ENCODE data around the gene NET1. TPM values are rescaled to one million over a fixed set of nuclear protein-coding genes. Genes with fewer than 3 reads are reported as not detected.
"Not testable (repeated sequence)": the region's sequence is repeated elsewhere in the genome, so short reads cannot be mapped to it uniquely, and the experiment has no call there.

The NET1 gene
- polyA plus RNA-seq, 2 of the 4 experiments (the other 2 are of a cell fraction), result 42.9 to 132 TPM

- WGBS (ENCODE audit: missing lambda C conversion rate), result 47% methylated on average over 4 of the region's 4 CpGs
- H3K9me3 ChIP-seq; ATAC-seq; CTCF ChIA-PET; H3K4me2 ChIP-seq; DNase-seq (ENCODE audit: low read depth in 1 of 2, low spot score in 1 of 2); H3K4me1 ChIP-seq; POLR2A ChIA-PET; FAIRE-seq; H3K4me3 ChIP-seq; TF ChIP-seq FOSL2 (IDR thresholded peaks at IDR 0.05): not testable (repeated sequence)
- 0 out of 2 replicates have a peak, but pooled peaks have one; percentile 5 for TF ChIP-seq FOSL2 (CRISPR knock-in tag; IDR thresholded peaks at IDR 0.05)
- 0 out of 6 replicates have a peak overlapping the region, but pooled peaks of 1 of the 2 experiments have one; percentile 28 for H3K27ac ChIP-seq
These were observed 62.3 kb downstream of the NET1 start for GRCh38 chr10:5474642-5475041.

DNA sequence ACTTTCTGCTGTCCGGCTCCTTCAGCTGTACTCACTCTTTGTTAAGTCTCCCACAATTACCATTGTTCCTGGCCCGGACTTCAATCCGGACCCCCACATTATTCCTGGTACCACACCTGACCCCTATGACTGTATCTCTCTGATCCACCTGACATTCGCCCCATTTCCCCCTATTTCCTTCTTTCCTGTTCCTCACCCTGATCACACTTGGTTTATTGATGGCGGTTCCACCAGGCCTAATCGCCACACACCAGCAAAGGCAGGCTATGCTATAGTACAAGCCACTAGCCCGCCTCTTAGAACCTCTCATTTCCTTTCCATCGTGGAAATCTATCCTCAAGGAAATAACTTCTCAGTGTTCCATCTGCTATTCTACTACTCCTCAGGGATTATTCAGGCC lies 62.7 kb downstream of the NET1 start:
- POLR2A ChIA-PET; DNase-seq (ENCODE audit: low read depth in 1 of 2, low spot score in 1 of 2); CTCF ChIA-PET; FAIRE-seq; ATAC-seq; H3K4me1 ChIP-seq; H3K4me2 ChIP-seq; H3K4me3 ChIP-seq; H3K9me3 ChIP-seq: not testable (repeated sequence)
- 0 out of 6 replicates have a peak overlapping the region, but pooled peaks of 1 of the 2 experiments have one; percentile 28 for H3K27ac ChIP-seq
- WGBS (ENCODE audit: missing lambda C conversion rate), result 83% methylated on average over 6 of the region's 8 CpGs

DNA sequence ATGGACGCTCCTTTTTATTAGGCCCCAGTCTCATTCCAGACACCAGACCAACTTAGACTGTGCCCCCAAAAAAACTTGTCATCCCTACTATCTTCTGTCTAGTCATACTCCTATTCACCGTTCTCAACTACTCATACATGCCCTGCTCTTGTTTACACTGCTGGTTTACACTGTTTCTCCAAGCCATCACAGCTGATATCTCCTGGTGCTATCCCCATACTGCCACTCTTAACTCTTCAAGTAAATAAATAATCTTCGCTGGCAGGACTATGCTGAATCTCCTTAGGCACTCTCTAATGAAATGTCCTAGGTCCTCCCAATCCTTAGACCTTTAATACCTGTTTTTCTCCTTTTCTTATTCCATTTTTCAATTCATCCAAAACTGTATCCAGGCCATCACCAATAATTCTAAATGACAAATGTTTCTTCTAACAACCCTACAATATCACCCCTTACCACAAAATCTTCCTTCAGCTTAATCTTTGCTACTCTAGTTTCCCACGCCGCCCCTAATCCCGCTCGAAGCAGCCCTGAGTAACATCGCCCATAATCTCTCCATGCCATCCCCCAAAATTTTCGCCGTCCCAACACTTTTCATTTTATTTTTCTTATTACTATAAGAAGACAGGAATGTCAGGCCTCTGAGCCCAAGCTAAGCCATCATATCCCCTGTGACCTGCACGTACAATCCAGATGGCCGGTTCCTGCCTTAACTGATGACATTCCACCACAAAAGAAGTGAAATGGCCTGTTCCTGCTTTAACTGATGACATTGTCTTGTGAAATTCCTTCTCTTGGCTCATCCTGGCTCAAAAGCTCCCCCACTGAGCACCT lies 63.8 kb downstream of the NET1 start:
- 89% methylated on average over 12 of the region's 12 CpGs for WGBS (ENCODE audit: missing lambda C conversion rate)
- ATAC-seq; POLR2A ChIA-PET; DNase-seq (ENCODE audit: low read depth in 1 of 2, low spot score in 1 of 2); H3K9me3 ChIP-seq; H3K4me2 ChIP-seq; H3K27ac ChIP-seq; H3K4me3 ChIP-seq; FAIRE-seq; H3K4me1 ChIP-seq: not testable (repeated sequence)
- CTCF ChIA-PET, result interaction anchor here (0.7 to 1.6 kb wide), 3 partner anchors 33 to 168 kb away, joined by 3 to 5 read pairs (median 4); no protein-coding TSS in a partner anchor

GRCh38 chr10:5476918-5477525 lies 64.7 kb downstream of the NET1 start:
- FAIRE-seq (no peak), ATAC-seq (no peak)
- CTCF ChIA-PET, result interaction anchor here (0.7 to 1.6 kb wide), 4 partner anchors 32 to 167 kb away, joined by 3 to 5 read pairs (median 4); no protein-coding TSS in a partner anchor

GRCh38 chr10:5477948-5478693 lies 65.8 kb downstream of the NET1 start:
- no peak for FAIRE-seq
- no peak for TF ChIP-seq POLR2AphosphoS2 (conservative IDR thresholded peaks at IDR 0.05; ENCODE audit: low read length)
- no peak for TF ChIP-seq ESRRA (IDR thresholded peaks at IDR 0.05; ENCODE audit: borderline replicate concordance, low read length)
- TF ChIP-seq TFCP2L1 (CRISPR knock-in tag; IDR thresholded peaks at IDR 0.05), result no peak
- TF ChIP-seq JUNB (IDR thresholded peaks at IDR 0.05), result no peak
- no peak for TF ChIP-seq PBX3 (IDR thresholded peaks at IDR 0.05)
- TF ChIP-seq, protein P1, sequence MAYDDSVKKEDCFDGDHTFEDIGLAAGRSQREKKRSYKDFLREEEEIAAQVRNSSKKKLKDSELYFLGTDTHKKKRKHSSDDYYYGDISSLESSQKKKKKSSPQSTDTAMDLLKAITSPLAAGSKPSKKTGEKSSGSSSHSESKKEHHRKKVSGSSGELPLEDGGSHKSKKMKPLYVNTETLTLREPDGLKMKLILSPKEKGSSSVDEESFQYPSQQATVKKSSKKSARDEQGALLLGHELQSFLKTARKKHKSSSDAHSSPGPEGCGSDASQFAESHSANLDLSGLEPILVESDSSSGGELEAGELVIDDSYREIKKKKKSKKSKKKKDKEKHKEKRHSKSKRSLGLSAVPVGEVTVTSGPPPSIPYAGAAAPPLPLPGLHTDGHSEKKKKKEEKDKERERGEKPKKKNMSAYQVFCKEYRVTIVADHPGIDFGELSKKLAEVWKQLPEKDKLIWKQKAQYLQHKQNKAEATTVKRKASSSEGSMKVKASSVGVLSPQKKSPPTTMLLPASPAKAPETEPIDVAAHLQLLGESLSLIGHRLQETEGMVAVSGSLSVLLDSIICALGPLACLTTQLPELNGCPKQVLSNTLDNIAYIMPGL (CRISPR knock-in tag; IDR thresholded peaks at IDR 0.05; ENCODE audit: borderline replicate concordance), result no peak
- no peak for TF ChIP-seq RAD21 (conservative IDR thresholded peaks at IDR 0.05 in 1 of 2, IDR thresholded peaks at IDR 0.05 in 1 of 2)
- Histone ChIP-seq H3K4me3 (no peak overlapping the region), H3K4me2 (no peak overlapping the region), H3K9me3 (no peaks in the 10 kb centered on the region), H3K4me1 (peaks cover 3% of the 10 kb centered on the region; the same call in 1 of the 3 replicates), H3K27ac (no peak overlapping the region)
- ChIA-PET CTCF (interaction anchor here (0.9 to 1.8 kb wide), 3 partner anchors 26 to 145 kb away, joined by 3 to 8 read pairs (median 4); no protein-coding TSS in a partner anchor), POLR2A (no interaction called here)
- WGBS (ENCODE audit: missing lambda C conversion rate), result 79% methylated on average over 8 of the region's 11 CpGs
- DNase-seq (ENCODE audit: low read depth in 1 of 2, low spot score in 1 of 2), result no peak
- no peak for ATAC-seq

More at GRCh38 chr10:5476918-5477525, 64.7 kb downstream of the NET1 start:
- POLR2A ChIA-PET, result no interaction called here
- Histone ChIP-seq H3K4me2 (no peak overlapping the region), H3K9me3 (no peaks in the 10 kb centered on the region), H3K4me1 (peaks cover 3% of the 10 kb centered on the region; the same call in 1 of the 3 replicates), H3K4me3 (no peak overlapping the region), H3K27ac (no peak overlapping the region)
- no peak for DNase-seq (ENCODE audit: low read depth in 1 of 2, low spot score in 1 of 2)
- 92% methylated on average over 13 of the region's 13 CpGs for WGBS (ENCODE audit: missing lambda C conversion rate)
- TF ChIP-seq MYC (IDR thresholded peaks at IDR 0.05; ENCODE audit: borderline replicate concordance, low read length) (no peak), FOSL2 (IDR thresholded peaks at IDR 0.05) (no peak), FOSL2 (CRISPR knock-in tag; IDR thresholded peaks at IDR 0.05) (no peak), ZFP36 (IDR thresholded peaks at IDR 0.05; ENCODE audit: borderline replicate concordance, partially characterized antibody) (no peak)
